ENCODE data around the gene AFAP1L1.
A peak's percentile ranks its signal among the peaks of the same experiment; 100 is the strongest.

Gene AFAP1L1

DNA sequence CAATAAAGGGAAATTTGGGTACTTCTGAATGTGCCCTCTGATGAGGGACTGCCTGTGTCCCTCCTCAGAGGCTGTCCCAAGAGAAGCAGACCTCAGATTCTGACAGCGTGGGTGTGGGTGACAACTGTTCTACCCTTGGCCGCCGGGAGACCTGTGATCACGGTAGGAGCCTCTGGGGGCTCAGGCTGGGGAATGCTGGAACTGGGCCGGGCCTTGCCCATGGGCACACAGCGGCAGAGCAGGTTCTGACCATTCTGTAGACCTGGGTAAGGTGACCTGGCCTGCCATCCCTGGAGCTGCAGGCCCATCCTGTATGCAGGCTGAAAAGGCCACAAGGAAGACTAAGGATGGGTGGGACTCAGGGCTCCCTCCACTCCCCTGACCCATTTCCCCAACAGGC lies 44.1 kb downstream of the AFAP1L1 start:
- no peak for DNase-seq (ENCODE audit: low read depth)

DNA sequence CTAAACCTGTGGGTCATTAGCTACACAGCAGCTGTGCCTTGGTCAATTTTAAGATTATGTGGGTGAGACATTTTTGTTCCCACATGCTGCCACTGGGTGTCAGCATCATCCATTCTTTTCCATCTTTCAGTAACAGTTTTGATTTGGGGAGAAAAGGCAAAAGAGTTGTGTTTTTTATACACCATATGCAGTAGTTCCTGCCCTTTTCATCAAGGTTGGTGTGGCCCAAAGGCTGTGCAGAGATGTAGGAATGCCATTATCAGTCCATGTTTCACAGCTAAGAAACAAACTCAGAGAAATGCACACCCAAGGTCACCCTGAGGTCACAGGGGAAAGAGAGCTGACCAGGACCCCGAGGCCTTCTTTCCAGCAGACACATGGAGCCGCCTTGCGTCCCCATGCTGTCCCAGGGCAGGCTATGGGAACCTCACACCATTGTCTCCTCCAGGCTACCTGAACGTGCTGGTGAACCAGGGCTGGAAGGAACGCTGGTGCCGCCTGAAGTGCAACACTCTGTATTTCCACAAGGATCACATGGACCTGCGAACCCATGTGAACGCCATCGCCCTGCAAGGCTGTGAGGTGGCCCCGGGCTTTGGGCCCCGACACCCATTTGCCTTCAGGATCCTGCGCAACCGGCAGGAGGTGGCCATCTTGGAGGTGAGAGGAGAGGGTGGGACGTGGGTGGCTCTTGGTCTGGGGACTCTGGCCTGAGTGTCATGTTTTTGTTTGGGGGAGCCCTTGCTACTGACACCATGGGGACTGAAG lies 45.8 kb downstream of the AFAP1L1 start:
- DNase-seq (ENCODE audit: low read depth): peak; percentile 5

DNA sequence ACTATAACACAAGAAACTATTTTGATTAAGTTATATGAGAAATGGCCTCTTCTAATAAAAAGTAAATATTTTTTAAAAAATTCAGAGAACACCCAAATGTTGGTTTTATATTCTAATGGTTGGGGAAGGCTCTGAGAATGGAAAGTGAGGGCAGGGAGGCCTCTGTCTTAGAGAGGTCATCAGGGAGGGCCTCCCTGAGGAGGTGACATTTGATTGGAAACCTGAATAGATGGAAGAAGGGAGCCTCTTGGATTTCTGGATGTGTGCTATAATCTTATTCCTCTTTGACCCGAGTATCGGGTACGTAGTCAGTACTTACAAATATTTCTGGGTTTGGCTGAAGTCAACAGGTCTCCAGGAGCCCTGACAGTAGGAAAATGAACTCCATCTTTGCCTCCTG lies 47.5 kb downstream of the AFAP1L1 start:
- DNase-seq (ENCODE audit: low read depth): no peak

DNA sequence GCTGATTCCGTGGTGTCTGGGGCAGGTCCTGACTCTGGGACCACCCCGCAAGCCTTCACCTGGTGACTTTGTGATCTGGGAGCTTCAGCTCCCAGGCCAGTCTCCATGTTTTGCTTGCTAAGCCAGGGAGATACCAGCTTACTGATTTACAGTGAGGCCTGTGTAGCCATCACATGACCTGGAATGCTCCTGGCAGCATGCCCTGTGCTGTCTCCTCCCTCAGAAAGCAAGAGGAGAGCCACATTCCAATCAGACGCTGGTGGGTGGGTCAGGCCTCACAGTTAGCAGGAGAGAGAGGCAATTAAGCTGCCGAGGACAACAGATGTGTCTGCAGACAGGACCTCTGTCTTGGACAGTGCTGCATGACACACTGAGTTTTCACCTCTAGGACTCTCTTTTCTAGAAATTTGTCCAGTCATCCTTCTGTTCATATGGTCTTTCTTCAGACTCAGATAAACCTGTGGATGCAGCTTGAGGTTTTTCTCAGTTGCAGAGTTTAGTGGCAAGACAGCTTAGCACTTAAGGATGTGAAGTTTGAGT lies 49.2 kb downstream of the AFAP1L1 start:
- DNase-seq (ENCODE audit: low read depth): no peak

DNA sequence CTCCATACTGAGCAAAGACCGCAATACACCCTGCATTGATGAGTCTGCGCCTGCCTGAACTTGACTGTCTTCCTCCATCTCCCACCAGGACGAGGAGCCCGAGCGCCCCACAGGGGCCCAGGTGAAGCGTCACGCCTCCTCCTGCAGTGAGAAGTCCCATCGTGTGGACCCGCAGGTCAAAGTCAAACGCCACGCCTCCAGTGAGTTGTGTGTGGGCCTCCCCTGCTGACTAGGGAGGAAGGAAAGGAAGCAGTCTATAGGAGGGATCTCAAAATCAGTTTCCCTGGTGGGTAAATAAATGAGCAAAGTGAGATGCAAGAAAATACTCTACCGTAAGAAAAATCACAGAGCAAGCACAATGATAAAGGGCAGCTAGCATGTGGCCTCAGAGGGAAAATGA lies 50.9 kb downstream of the AFAP1L1 start:
- no peak for DNase-seq (ENCODE audit: low read depth)

DNA sequence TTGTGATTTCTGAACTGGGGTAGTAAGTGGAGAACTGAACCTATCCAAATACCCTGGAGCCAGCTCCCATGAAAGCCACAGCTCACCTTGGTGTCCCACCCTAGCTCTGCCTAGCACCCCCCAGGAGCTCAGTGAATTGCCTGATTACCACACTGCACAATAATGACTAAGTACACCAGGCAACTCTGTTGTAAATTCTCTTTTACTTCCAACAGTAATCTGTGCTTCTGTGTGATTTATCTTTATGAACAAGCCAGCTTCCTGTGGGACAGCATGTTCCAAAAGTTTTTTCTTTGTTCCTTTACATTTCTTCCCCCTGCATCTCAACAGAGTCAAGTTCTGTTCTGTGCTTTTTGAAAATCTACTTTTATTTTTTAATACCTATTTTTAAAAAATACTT lies 51.6 kb downstream of the AFAP1L1 start:
- DNase-seq (ENCODE audit: low read depth): no peak

DNA sequence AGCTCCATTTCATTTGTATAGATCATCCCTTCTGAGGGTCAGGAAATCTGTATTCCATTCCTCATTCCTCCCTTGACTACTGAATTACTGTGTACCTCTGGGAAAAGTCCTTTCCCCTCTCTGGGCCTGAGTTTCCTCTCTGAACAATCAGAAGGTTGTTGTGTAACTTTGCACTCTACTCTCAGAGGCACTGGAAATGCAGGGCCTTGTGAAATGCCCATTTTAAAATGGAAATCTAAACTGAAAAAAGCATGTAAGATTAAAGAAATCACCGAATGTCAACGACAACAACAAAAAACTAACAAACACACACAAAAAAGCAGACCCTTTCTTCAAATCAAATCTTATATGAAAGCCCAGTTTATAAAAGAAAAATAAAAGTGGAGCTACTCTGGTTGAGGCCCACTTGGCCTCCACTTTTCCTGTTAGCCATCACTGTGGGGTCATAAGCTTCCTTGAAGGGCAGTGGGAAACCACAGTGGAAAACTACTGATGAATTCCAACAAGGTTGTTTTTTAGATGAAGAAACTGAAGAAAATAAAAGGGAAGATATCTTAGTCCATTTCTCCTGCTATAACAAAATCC lies 52.1 kb downstream of the AFAP1L1 start:
- DNase-seq (ENCODE audit: low read depth): no peak

DNA sequence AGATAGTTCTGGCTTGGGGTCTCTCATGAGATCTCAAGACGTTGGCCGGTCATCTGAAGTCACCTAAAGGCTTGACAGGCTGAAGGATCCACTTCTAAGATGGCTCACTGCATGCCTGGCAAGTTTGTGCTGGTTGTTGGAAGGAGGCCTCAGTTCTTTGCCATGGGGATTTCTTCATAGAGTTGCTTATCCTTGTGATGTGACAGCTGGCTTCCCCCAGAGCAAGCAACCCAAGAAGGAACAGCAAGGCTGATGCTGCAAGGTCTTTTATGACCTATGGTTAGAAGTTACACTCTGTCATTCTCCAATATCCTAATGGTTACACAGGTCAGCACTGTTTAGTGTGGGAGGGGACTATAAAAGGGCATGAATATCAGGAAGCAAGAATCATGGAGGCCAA lies 53.0 kb downstream of the AFAP1L1 start:
- DNase-seq (ENCODE audit: low read depth): no peak

DNA sequence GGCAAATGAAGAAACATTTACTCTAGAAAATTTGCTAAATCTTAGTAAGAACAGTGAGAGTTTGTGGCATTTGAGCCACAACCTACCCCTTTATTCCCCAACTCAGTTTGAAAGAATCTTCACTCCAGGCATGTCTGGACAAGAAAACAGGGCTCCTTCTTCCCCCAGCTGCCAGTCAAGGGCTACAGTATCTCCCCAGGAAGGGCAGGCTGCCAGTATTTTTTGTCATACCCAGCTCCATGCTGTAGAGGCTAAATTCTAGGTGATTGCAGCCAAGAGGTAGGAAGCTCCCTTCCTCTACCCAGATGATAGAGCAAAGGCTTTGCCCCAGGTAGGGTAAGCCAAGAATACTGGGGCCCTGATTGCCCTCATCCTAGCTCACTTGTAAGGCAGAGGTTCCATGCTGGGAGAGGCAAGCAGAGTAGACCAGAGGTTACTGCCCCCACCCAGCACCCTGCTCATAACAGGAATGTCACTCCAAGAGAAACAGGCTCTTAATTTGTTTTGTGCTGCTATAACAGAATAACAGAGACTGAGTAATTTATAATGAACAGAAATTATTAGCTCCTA lies 53.6 kb downstream of the AFAP1L1 start:
- no peak for DNase-seq (ENCODE audit: low read depth)

DNA sequence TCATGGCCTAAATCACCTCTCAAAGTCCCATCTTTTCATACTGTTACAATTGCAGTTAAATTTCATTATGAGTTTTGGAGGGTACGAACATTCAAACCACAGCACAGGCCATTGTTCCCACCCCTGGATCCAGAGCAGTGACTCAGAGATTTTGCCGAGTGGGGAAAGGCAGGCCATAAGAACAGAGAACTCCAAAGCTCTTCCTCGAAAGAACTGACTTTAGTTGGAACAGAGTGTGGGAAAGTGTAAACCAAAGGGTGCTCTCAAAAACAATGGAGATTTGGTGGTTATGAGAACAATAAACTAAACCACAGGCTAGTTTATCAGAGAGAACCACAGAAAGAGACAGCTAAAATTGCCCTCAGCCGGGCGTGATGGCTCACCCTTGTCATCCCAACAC lies 54.2 kb downstream of the AFAP1L1 start:
- no peak for DNase-seq (ENCODE audit: low read depth)

DNA sequence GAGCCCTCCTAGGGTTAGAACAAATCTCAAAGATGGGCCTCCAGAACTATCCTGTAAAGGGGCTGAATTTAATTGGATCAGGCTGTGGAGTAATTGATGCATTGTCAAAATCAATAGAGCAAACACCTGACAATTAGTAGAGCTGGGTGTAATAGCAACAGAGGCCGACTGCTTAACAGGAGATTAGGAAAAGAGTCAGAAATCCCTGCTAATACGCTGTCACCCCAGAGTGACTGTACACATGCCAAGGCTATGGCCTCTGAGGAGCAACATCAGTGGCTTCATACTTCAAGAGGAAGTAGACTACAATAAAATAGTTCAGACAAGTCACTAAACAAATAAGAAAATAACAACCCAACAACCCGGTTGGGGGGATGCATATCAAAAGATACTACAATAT lies 55.0 kb downstream of the AFAP1L1 start:
- no peak for DNase-seq (ENCODE audit: low read depth)

DNA sequence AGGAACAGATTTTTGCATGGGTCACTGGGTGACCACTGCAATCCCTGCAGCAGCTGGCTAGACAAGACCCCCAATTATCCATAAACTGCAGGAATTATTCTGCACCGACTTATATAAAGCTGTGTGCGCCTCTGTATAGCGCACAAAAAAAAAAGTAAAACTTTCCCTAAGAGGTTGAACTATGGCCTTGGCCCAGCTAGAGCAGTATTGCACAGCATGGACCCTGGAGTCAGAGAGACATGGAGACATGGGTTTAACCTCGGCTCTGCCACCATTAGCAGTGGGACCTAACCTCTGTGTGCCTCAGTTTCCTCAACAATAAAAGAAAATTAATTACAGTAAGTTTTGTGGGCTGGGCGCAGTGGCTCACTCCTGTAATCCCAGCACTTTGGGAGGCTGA lies 56.5 kb downstream of the AFAP1L1 start:
- no peak for DNase-seq (ENCODE audit: low read depth)

DNA sequence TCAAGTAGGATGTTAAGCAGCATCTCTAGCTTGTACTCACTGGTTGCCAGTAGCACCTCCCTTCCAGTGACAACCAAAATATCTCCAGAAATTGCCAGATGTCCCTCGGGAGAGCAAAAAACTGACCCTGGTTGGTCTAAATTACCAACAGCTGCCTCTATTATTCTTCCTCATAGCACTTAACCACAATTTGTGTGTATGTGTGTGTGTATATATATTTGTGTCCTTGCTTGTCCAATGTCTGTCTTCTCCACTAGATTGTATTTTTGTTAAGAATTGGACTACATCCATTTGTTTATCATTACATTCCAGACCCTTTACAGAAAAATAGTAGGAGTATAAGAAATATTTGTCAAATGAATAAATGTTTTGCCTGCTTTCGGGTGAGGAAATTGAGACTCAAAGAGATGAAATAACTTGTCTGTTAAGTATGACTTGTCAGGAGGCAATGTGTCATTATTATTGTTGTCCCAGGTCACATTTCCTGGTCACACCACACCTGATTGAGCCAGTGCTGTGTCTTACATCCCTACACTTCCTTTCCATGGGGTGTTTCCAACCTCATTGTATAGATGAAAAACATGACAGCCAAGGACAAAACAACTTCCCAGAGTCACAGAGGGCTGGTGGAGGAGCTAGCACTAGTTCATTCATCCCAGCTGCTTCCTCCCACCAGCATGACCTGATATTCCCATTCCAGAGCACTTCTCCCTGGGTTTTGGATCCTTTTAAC lies 62.2 kb downstream of the AFAP1L1 start:
- no peak for DNase-seq (ENCODE audit: low read depth)

DNA sequence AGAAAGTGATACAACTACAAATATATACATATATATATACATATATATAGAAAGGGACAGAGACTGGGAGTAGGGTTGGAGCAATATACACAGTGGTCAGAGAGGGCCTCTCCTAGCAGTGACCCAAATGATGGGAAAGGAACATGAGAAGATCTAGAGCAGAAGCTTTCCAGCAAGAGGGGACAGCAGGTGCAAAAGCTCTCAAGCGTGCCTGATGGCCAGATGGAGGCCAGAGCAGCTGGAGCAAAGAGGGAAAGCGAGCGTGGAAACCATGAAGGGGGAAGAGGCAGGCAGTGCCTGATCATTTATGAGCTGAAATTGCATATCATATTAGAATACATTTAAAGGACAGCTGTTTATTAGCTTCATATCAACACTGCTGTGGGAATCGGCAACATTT lies 66.1 kb downstream of the AFAP1L1 start:
- no peak for DNase-seq (ENCODE audit: low read depth)

DNA sequence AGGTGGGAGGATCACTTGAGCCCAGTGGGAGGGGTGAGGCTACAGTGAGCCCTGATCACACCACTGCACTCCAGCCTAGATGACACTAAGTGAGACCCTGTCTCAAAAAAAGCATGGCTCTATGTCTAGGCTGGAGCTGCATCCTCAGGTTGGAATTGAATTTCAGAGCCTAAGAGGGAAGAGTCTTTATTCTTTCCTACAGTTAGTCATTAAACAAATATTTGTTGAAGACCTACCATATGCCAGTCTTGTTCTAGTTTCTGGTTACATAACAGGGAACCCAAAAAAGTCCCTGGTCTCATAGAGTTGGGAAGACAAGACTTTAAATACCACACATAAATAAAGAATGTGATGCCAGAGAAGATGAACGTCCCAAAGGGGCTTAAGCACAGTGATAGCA lies 66.7 kb downstream of the AFAP1L1 start:
- no peak for DNase-seq (ENCODE audit: low read depth)

DNA sequence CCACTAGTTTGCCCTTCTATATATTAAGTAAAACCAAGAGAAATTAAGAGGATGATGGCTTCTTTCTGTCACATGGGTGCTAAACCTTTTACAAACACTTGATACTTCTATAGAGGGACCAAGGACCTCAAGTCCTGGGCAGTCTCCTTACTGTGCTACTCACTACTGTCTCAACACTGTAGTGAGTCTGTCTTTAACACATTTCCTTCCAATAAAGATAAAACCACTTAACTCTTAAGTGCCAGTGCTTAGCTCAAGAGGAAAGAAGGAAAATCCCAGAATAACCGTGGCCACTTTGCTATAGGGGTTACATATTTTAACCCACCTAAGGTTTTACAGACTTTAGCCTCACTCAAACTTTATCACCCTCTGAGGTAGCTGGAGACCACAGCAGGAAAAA lies 69.3 kb downstream of the AFAP1L1 start:
- no peak for DNase-seq (ENCODE audit: low read depth)

DNA sequence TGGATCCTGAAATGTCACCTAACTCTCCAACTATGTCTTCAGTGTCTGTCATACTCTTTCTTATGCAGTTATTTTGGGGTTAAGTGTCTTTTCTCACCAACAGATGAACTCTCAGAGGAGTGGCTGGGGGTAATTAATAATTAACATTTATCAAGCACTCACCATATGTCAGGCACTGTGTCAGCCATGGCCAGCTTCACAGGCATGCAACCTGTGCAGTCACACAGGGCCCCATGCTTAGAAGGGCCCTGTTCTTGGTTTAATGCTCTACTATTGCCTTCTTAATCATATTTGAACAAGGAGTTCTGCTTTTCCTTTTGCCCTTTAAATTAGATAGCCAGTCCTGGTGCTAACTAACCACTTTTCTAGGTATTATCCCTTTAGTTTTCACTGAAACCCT lies 70.2 kb downstream of the AFAP1L1 start:
- DNase-seq (ENCODE audit: low read depth): no peak

DNA sequence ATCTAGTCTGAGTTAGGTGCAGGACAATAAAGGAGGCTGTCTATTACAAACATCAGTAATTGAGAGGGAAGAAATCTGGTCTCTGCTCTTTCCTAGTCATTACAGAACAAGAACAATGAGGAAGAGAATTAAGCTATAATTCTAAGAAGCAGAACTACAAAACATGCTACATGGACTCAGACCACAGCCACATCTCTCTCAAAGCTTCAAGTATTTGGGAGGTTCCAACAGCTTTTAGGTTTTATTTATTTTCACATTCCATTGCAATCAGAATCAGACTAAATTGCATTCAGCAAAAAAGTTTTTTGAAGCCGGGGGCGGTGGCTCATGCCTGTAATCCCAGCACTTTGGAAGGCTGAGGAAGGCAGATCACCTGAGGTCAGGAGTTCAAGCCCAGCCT lies 72.5 kb downstream of the AFAP1L1 start:
- no peak for DNase-seq (ENCODE audit: low read depth)

DNA sequence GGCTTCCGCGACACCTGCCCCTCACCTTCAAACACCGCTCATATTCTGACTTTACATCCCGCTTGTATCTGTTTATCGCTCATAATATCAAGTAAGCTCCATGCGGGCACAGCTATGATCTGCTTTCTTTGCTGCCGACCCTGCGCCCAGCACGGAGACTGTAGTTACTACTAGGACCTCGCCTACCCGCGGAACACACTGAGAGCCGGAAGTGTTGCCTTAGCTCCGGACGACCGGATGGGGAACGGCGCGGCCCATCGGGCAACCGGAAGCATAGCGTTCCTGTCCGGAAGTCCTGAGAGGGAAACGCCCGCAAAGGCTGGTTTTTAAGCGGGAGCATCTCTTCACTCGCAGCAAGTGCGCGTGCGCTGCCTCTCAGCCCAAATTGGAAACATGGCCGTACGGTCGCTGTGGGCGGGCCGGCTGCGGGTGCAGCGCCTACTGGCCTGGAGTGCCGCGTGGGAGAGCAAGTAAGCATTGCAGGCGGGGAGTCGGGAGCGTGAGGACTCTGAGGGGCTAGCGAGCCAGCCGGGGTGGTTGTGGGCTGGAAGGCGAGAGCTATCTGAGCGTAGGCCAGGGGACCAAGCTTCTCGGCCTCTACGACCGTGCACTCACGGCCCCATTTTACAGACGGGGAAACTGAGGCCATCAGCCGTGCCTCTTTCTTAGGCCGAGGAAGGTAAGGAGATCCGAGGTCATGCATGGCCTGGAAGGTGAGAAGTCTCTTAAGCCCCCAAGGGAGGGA lies 73.7 kb downstream of the AFAP1L1 start, which contains the start of gene GRPEL2:
Gene GRPEL2, plus strand, starts transcription at position 353 of the 745 bp plus-strand sequence. Its CDS starts 41 bp downstream, at position 394.
- DNase-seq (ENCODE audit: low read depth): peak; percentile 67

DNA sequence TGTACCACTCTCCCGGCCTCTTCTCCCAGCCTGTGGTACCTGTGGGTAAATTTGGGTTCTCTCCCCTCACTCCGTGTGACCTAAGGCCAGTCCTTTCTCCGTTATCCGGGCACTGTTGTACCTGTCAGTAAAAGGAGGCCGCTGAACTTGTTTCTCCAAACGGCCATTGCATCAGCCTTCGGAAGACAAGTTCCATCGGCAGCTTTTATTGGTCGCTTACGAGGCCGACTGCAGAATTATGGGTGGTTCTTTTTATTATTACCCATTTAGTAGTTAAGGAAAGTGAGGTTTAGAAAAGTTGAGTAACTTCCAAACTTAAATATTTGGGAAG lies 74.2 kb downstream of the AFAP1L1 start:
- no peak for DNase-seq (ENCODE audit: low read depth)

DNA sequence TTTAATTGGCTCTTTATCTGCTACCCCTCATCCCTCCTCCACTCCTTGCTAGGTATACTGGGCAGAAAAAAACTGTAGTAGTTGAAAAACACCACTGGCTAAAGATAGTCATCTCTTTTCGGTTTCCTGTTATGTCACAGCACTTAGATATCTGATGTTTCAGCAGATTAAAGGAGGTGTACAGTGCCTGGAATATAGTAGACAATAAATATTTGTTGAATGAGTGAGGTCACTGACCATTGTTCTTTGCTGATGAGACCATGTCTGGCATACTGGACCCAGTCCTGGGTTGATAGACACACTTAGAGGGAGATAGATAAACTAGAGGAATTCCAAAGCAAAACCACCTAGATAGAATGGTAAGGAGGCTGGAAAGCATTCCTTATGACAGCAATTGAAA lies 76.9 kb downstream of the AFAP1L1 start:
- no peak for DNase-seq (ENCODE audit: low read depth)

DNA sequence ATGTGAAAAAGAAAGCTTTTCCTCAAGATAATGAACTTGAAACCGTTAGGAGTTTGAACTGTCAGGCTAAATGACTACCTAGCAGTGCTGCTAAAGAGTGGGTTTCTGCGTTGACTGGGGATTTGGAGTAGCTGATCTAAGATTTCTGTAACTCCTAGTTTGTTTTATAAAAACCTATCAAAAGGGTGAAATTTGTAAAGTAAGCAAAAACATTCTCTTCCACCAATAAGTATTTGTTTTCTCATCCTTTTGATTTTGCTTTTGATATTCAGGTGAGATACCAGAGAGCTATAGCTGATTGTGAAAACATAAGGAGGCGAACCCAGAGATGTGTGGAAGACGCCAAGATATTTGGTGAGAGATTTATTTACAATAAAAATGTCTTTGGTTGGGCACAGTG lies 77.7 kb downstream of the AFAP1L1 start:
- DNase-seq (ENCODE audit: low read depth): no peak

All from stimulated activated CD8-positive, alpha-beta memory T cell treated with anti-CD3 and anti-CD28 coated beads, Interleukin-15, amount 100 ng/mL, for 1 hour (primary cell).